Body of pancreas (tissue), 4 donors: Measurements from ENCODE around the gene CMTR2.

Experiments
- POLR2A ChIP-seq, 3 donors: fragments of 450-650 bp; IDR thresholded peaks; one replicate each; pipeline ENCODE4 v1.6.1; 2016; ENCODE audit warnings: antibody characterized with exemption in 3 of 3, mild to moderate bottlenecking in 2 of 3
- TF ChIP-seq, protein P1 (sequence below), 7 experiments: fragments of 450-650 bp in 4 of 7; fragments of 200-600 bp in 3 of 7; sonication (generic) in 3 of 7; IDR thresholded peaks; one replicate each; pipeline ENCODE4 v1.5.1; 2016 to 2019; ENCODE audit warnings: antibody characterized with exemption in 7 of 7

GRCh38 chr16:71242036-71242435 lies 47.2 kb downstream of the CMTR2 start:
- TF ChIP-seq, protein P1, sequence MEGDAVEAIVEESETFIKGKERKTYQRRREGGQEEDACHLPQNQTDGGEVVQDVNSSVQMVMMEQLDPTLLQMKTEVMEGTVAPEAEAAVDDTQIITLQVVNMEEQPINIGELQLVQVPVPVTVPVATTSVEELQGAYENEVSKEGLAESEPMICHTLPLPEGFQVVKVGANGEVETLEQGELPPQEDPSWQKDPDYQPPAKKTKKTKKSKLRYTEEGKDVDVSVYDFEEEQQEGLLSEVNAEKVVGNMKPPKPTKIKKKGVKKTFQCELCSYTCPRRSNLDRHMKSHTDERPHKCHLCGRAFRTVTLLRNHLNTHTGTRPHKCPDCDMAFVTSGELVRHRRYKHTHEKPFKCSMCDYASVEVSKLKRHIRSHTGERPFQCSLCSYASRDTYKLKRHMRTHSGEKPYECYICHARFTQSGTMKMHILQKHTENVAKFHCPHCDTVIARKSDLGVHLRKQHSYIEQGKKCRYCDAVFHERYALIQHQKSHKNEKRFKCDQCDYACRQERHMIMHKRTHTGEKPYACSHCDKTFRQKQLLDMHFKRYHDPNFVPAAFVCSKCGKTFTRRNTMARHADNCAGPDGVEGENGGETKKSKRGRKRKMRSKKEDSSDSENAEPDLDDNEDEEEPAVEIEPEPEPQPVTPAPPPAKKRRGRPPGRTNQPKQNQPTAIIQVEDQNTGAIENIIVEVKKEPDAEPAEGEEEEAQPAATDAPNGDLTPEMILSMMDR (IDR thresholded peaks at IDR 0.05), result no peak
- TF ChIP-seq POLR2A (IDR thresholded peaks at IDR 0.05), result no peak
